Activated naive CD4-positive, alpha-beta T cell treated with anti-CD3 and anti-CD28 coated beads, Interleukin-2, amount 50 U/mL, for 24 hours (primary cell): ENCODE data around the gene GCNT2.
"Not testable (repeated sequence)": the region's sequence is repeated elsewhere in the genome, so short reads cannot be mapped to it uniquely, and the experiment has no call there.

Source experiments
- H3K27ac Mint-ChIP-seq: one replicate; pipeline ENCODE4 v1.8.0; 2021; ENCODE audit warnings: mild to moderate bottlenecking, mixed read lengths
- H3K27me3 Mint-ChIP-seq: one replicate; pipeline ENCODE4 v1.8.0; 2021; ENCODE audit warnings: mixed read lengths
- H3K36me3 Mint-ChIP-seq: one replicate; pipeline ENCODE4 v1.8.0; 2021; ENCODE audit warnings: mixed read lengths
- H3K4me1 Mint-ChIP-seq: one replicate; pipeline ENCODE4 v1.8.0; 2021; ENCODE audit warnings: mixed read lengths
- H3K4me3 Mint-ChIP-seq: one replicate; pipeline ENCODE4 v1.8.0; 2021; ENCODE audit warnings: mild to moderate bottlenecking, mixed read lengths
- H3K9me3 Mint-ChIP-seq: one replicate; pipeline ENCODE4 v1.8.0; 2021; ENCODE audit warnings: mixed read lengths

The GCNT2 gene

DNA sequence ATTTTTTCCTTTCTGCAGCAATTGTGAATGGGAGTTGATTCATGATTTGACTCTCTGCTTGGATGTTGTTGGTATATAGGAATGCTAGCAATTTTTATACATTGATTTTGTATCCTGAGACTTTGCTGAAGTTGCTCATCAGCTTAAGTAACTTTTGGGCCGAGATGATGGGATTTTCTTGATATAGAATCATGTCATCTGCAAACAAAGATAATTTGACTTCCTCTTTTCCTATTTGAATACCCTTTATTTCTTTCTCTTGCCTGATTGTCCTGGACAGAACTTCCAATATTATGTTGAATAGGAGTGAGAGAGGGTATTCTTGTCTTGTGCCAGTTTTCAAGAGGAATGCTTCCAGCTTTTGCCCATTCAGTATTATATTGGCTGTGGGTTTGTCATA is 144.4 kb downstream of the GCNT2 start:
- H3K36me3 Mint-ChIP-seq, H3K27me3 Mint-ChIP-seq, H3K4me3 Mint-ChIP-seq, H3K4me1 Mint-ChIP-seq, H3K9me3 Mint-ChIP-seq, H3K27ac Mint-ChIP-seq: not testable (repeated sequence)

- peaks cover 6% of the 10 kb centered on the region for H3K9me3 Mint-ChIP-seq
- H3K27ac Mint-ChIP-seq = no peak overlapping the region
- H3K4me1 Mint-ChIP-seq = no peaks in the 10 kb centered on the region
- H3K27me3 Mint-ChIP-seq = peaks cover 6% of the 10 kb centered on the region
- H3K36me3 Mint-ChIP-seq = no peaks in the 10 kb centered on the region
- H3K4me3 Mint-ChIP-seq = no peak overlapping the region
Observed at GRCh38 chr6:10668126-10668917, 147.2 kb downstream of the GCNT2 start.

GRCh38 chr6:10676403-10676802 is 155.3 kb downstream of the GCNT2 start:
- Mint-ChIP-seq H3K4me3 (no peak overlapping the region), H3K27ac (no peak overlapping the region), H3K27me3 (no peaks in the 10 kb centered on the region), H3K36me3 (no peaks in the 10 kb centered on the region), H3K9me3 (no peaks in the 10 kb centered on the region), H3K4me1 (no peaks in the 10 kb centered on the region)

DNA sequence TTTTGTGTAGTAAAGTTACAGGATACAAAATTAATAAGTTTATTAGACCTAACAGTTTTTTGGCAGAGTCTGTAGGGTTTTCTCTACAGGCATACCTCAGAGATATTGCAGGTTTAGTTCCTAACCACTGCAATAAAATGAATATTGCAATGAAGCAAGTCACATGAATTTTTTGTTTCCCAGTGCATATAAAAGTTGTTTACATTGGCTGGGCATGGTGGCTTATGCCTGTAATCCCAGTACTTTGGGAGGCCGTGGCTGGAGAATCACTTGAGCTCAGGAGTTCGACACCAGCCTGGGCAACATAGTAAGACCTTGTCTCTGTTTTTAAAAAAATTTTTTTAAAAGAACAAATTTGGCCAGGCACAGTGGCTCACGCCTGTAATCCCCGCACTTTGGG is 157.3 kb downstream of the GCNT2 start:
- Mint-ChIP-seq H3K4me1 (peaks cover 14% of the 10 kb centered on the region), H3K9me3 (no peaks in the 10 kb centered on the region), H3K36me3 (no peaks in the 10 kb centered on the region), H3K27me3 (no peaks in the 10 kb centered on the region), H3K4me3 (no peak overlapping the region), H3K27ac (no peak overlapping the region)
